HCT116 (cell line): ENCODE measurements around the gene BTBD6. TPM values are rescaled to one million over a fixed set of nuclear protein-coding genes. Genes with fewer than 3 reads are reported as not detected.

Experiments used
- ATAC-seq: fragments of 200-7000 bp; cut with Tn5 transposase; 2 replicates; pipeline ENCODE4 v1.9.1; 2020; ENCODE audit warnings: mild to moderate bottlenecking, moderate library complexity
- BruUV-seq: library from RNA; stranded (reverse); fragments of 400-500 nt; replicated peaks from 2 replicates; lab custom pipeline; 2021; lab: Mats Ljungman, UMichigan
- CTCF ChIA-PET: fragments of 300-600 bp; sonication (Branson Sonifier 250); formaldehyde crosslinking; loops from one replicate; lab custom pipeline; 2021; ENCODE audit warnings: antibody characterized with exemption; lab: Charles Lee
- POLR2A ChIA-PET: fragments of 300-600, 350-600 bp; sonication (Branson Sonifier 250); formaldehyde crosslinking; loops from one replicate; lab custom pipeline; 2021; ENCODE audit warnings: antibody characterized with exemption; lab: Charles Lee
- RAD21 ChIA-PET, 2 experiments: fragments of 300-600 bp; sonication (Branson Sonifier 250); formaldehyde crosslinking; loops; one replicate each; lab custom pipeline; 2023; ENCODE audit warnings: low total read pairs in 2 of 2; ENCODE audit not compliant: uncharacterized antibody in 2 of 2, unreplicated experiment in 2 of 2, low non-redundant PET in 1 of 2; lab: Charles Lee
- DNase-seq: peaks from one replicate; pipeline ENCODE4 v3.0.0-alpha.2; 2010; ENCODE audit warnings: low read depth, low spot score
- H2AFZ ChIP-seq: fragments of 200-600 bp; shearing (Covaris generic), sonication (generic); 2 replicates; pipeline ENCODE4 v1.6.1; 2017; ENCODE audit warnings: low read depth, mixed run types, mixed read lengths, antibody characterized with exemption, low read length; ENCODE audit not compliant: poor library complexity, severe bottlenecking
- H3K27ac ChIP-seq: 2 replicates; pipeline ENCODE4 v1.5.1; 2012; ENCODE audit warnings: low read depth, low read length
- H3K27me3 ChIP-seq: fragments of 200-600 bp; sonication (generic); 2 replicates; pipeline ENCODE4 v1.6.1; 2016; ENCODE audit warnings: mixed run types, low read length, mixed read lengths; ENCODE audit not compliant: insufficient read depth
- H3K36me3 ChIP-seq, 2 experiments: fragments of 200-500 bp in 1 of 2; fragments of 200-600 bp in 1 of 2; sonication (Bioruptor generic) in 1 of 2; sonication (generic) in 1 of 2; 2 replicates each; pipeline versions ENCODE4 v1.5.1 to v1.6.1; 2014 to 2016; ENCODE audit warnings: low read length in 2 of 2, inconsistent platforms in 1 of 2, mixed read lengths in 1 of 2, mixed run types in 1 of 2; ENCODE audit not compliant: insufficient read depth in 2 of 2, control insufficient read depth in 1 of 2
- H3K4me1 ChIP-seq, 2 experiments: fragments of 200-600 bp in 1 of 2; sonication (generic) in 1 of 2; 2 replicates each; pipeline versions ENCODE4 v1.5.1 to v1.6.1; 2012 to 2017; ENCODE audit warnings: low read length in 2 of 2, inconsistent platforms in 1 of 2, mild to moderate bottlenecking in 1 of 2, mixed read lengths in 1 of 2, mixed run types in 1 of 2, moderate library complexity in 1 of 2; ENCODE audit not compliant: insufficient read depth in 2 of 2, control insufficient read depth in 1 of 2
- H3K4me2 ChIP-seq: fragments of 200-600 bp; sonication (generic); 2 replicates; pipeline ENCODE4 v1.6.1; 2017; ENCODE audit warnings: mixed run types, low read length, mixed read lengths
- H3K4me3 ChIP-seq, 2 experiments: fragments of 200-600 bp in 1 of 2; sonication (generic) in 1 of 2; replicated peaks in 1 of 2; 2 replicates each; pipeline ENCODE4 v1.5.1; 2011 to 2016; ENCODE audit warnings: low read length in 2 of 2, control low read depth in 1 of 2, low read depth in 1 of 2, mild to moderate bottlenecking in 1 of 2, mixed read lengths in 1 of 2, mixed run types in 1 of 2
- H3K79me2 ChIP-seq: fragments of 200-600 bp; sonication (generic); 2 replicates; pipeline ENCODE4 v1.6.1; 2017; ENCODE audit warnings: mild to moderate bottlenecking, mixed run types, low read length, moderate library complexity, mixed read lengths; ENCODE audit not compliant: insufficient read depth
- H3K9ac ChIP-seq: fragments of 200-600 bp; sonication (generic); 2 replicates; pipeline ENCODE4 v1.6.1; 2016; ENCODE audit warnings: low read length, mixed read lengths
- H3K9me2 ChIP-seq: fragments of 200-600 bp; sonication (generic), shearing (Covaris generic); 2 replicates; pipeline ENCODE4 v1.6.1; 2017; ENCODE audit warnings: mixed run types, mild to moderate bottlenecking, moderate library complexity; ENCODE audit not compliant: insufficient read depth
- H3K9me3 ChIP-seq, 2 experiments: fragments of 200-500 bp in 1 of 2; fragments of 200-600 bp in 1 of 2; sonication (Bioruptor generic) in 1 of 2; sonication (generic) in 1 of 2; 2 replicates each; pipeline ENCODE4 v1.6.1; 2014 to 2017; ENCODE audit warnings: low read length in 2 of 2, mixed read lengths in 2 of 2, inconsistent platforms in 1 of 2, low read depth in 1 of 2, mild to moderate bottlenecking in 1 of 2, mixed run types in 1 of 2, moderate library complexity in 1 of 2; ENCODE audit not compliant: control insufficient read depth in 1 of 2, insufficient read depth in 1 of 2
- H4K20me1 ChIP-seq: fragments of 200-600 bp; sonication (generic), shearing (Covaris generic); 2 replicates; pipeline ENCODE4 v1.6.1; 2017; ENCODE audit warnings: mixed run types, mild to moderate bottlenecking, moderate library complexity; ENCODE audit not compliant: insufficient read depth
- CBX3 ChIP-seq: IDR thresholded peaks from 2 replicates; pipeline ENCODE4 v1.6.1; 2012; ENCODE audit warnings: low read depth
- ELF1 ChIP-seq: IDR thresholded peaks from 2 replicates; pipeline ENCODE4 v1.6.1; 2012; ENCODE audit warnings: low read depth, borderline replicate concordance
- EZH2 ChIP-seq: fragments of 200-600 bp; sonication (generic); IDR thresholded peaks from 2 replicates; pipeline ENCODE4 v1.6.1; 2017; ENCODE audit warnings: antibody characterized with exemption, mixed run types
- EZH2phosphoT487 ChIP-seq: fragments of 200-600 bp; IDR thresholded peaks from 2 replicates; pipeline ENCODE4 v1.6.1; 2018; ENCODE audit warnings: antibody characterized with exemption, borderline replicate concordance
- POLR2A ChIP-seq: IDR thresholded peaks from 2 replicates; pipeline ENCODE4 v1.7.0; 2011; ENCODE audit warnings: borderline replicate concordance; ENCODE audit not compliant: insufficient read depth, insufficient read length; ENCODE audit errors: extremely low read depth
- RAD21 ChIP-seq: IDR thresholded peaks from 2 replicates; pipeline ENCODE4 v1.6.1; 2012; ENCODE audit warnings: low read depth, mild to moderate bottlenecking
- SRF ChIP-seq: IDR thresholded peaks from 2 replicates; pipeline ENCODE4 v1.6.1; 2012; ENCODE audit warnings: low read depth
- YY1 ChIP-seq: IDR thresholded peaks from 2 replicates; pipeline ENCODE4 v1.6.1; 2011; ENCODE audit warnings: low read length, low read depth, moderate library complexity, mild to moderate bottlenecking; ENCODE audit not compliant: insufficient replicate concordance; ENCODE audit errors: extremely low read depth
- ZNF274 ChIP-seq: fragments of 200-500 bp; sonication (Bioruptor generic); IDR thresholded peaks from 2 replicates; pipeline ENCODE4 v1.6.1; 2014; ENCODE audit warnings: mild to moderate bottlenecking, low read depth, low read length, inconsistent platforms
- intact Hi-C: fragments of 100-400 bp; cut with micrococcal nuclease; formaldehyde crosslinking; loops from 2 replicates; pipeline ENCODE4 v1.10.0; 2022
- total RNA-seq: library from RNA; stranded (reverse); gene quantifications from one replicate; pipeline ENCODE4 v1.2.1, GENCODE V29; 2021; ENCODE audit not compliant: unreplicated experiment
- TF ChIP-seq, protein P1 (sequence below): IDR thresholded peaks from 2 replicates; pipeline ENCODE4 v1.6.1; 2012
- TF ChIP-seq, protein P2 (sequence below): IDR thresholded peaks from 2 replicates; pipeline ENCODE4 v1.6.1; 2012
- TF ChIP-seq, protein P3 (sequence below), 3 experiments: fragments of 200-600 bp in 1 of 3; sonication (generic) in 1 of 3; IDR thresholded peaks in 2 of 3; conservative IDR thresholded peaks in 1 of 3; 2 replicates each; pipeline ENCODE4 v1.5.1; 2012 to 2017; ENCODE audit warnings: low read depth in 2 of 3, low read length in 2 of 3, antibody characterized with exemption in 1 of 3, borderline replicate concordance in 1 of 3, control low read depth in 1 of 3, mild to moderate bottlenecking in 1 of 3, mixed read lengths in 1 of 3, mixed run types in 1 of 3, moderate library complexity in 1 of 3; ENCODE audit not compliant: insufficient read depth in 1 of 3
- TF ChIP-seq, protein P4 (sequence below): IDR thresholded peaks from 2 replicates; pipeline ENCODE4 v1.6.1; 2012; ENCODE audit warnings: low read depth

The BTBD6 gene
- total RNA-seq, 1 experiment from 2014 or later = 35.9 TPM

DNA sequence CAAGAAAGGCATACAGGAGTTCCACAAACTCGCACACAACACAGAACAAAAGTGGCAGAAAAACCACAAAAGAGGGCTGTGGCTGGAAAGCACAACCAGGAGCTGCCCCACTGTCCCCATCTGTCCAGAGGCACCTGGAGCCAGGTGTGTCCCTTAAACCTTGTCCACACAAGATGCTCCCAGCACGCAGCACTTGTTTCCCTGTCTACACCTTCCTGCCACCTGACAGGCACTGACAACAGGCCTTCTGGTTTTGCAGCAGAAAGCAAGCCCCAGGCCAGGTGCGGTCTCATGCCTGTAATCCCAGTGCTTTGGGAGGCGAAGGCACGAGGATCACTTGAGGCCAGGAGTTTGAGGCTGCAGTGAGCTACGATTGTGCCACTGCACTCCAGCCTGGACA is 3.6 kb downstream of the BTBD6 start:
- no peak overlapping the region for H2AFZ ChIP-seq
- no peak overlapping the region for H3K4me2 ChIP-seq
- peaks cover 1 to 10% of the 10 kb centered on the region in 2 experiments; a peak in 3 of 4 replicates for H3K36me3 ChIP-seq
- peaks cover 8 to 17% of the 10 kb centered on the region in 2 experiments; a peak in 3 of 4 replicates for H3K4me1 ChIP-seq
- CTCF ChIA-PET = no interaction called here
- H3K9ac ChIP-seq = no peak overlapping the region
- no peak overlapping the region for H3K27ac ChIP-seq
- no peaks in the 10 kb centered on the region for H4K20me1 ChIP-seq
- no peaks in the 10 kb centered on the region for H3K9me3 ChIP-seq
- no peak overlapping the region for H3K4me3 ChIP-seq
- BruUV-seq = no TSS peak
- no peak for DNase-seq
- ATAC-seq = no peak
- TF ChIP-seq EZH2phosphoT487 = no peak
- TF ChIP-seq ZNF274 = no peak
- no peak for TF ChIP-seq YY1
- no peak for TF ChIP-seq SRF
- TF ChIP-seq, protein P1, sequence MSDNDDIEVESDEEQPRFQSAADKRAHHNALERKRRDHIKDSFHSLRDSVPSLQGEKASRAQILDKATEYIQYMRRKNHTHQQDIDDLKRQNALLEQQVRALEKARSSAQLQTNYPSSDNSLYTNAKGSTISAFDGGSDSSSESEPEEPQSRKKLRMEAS = no peak
- TF ChIP-seq POLR2A = no peak
- TF ChIP-seq EZH2 = no peak
- TF ChIP-seq ELF1 = no peak
- TF ChIP-seq, protein P2, sequence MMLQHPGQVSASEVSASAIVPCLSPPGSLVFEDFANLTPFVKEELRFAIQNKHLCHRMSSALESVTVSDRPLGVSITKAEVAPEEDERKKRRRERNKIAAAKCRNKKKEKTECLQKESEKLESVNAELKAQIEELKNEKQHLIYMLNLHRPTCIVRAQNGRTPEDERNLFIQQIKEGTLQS = no peak
- TF ChIP-seq, protein P3, sequence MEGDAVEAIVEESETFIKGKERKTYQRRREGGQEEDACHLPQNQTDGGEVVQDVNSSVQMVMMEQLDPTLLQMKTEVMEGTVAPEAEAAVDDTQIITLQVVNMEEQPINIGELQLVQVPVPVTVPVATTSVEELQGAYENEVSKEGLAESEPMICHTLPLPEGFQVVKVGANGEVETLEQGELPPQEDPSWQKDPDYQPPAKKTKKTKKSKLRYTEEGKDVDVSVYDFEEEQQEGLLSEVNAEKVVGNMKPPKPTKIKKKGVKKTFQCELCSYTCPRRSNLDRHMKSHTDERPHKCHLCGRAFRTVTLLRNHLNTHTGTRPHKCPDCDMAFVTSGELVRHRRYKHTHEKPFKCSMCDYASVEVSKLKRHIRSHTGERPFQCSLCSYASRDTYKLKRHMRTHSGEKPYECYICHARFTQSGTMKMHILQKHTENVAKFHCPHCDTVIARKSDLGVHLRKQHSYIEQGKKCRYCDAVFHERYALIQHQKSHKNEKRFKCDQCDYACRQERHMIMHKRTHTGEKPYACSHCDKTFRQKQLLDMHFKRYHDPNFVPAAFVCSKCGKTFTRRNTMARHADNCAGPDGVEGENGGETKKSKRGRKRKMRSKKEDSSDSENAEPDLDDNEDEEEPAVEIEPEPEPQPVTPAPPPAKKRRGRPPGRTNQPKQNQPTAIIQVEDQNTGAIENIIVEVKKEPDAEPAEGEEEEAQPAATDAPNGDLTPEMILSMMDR (IDR thresholded peaks at IDR 0.05 in 2 of 3, conservative IDR thresholded peaks at IDR 0.05 in 1 of 3; ENCODE audit: borderline replicate concordance in 1 of 3, insufficient read depth in 1 of 3, low read depth in 2 of 3, low read length in 2 of 3) = no peak
- TF ChIP-seq, protein P4, sequence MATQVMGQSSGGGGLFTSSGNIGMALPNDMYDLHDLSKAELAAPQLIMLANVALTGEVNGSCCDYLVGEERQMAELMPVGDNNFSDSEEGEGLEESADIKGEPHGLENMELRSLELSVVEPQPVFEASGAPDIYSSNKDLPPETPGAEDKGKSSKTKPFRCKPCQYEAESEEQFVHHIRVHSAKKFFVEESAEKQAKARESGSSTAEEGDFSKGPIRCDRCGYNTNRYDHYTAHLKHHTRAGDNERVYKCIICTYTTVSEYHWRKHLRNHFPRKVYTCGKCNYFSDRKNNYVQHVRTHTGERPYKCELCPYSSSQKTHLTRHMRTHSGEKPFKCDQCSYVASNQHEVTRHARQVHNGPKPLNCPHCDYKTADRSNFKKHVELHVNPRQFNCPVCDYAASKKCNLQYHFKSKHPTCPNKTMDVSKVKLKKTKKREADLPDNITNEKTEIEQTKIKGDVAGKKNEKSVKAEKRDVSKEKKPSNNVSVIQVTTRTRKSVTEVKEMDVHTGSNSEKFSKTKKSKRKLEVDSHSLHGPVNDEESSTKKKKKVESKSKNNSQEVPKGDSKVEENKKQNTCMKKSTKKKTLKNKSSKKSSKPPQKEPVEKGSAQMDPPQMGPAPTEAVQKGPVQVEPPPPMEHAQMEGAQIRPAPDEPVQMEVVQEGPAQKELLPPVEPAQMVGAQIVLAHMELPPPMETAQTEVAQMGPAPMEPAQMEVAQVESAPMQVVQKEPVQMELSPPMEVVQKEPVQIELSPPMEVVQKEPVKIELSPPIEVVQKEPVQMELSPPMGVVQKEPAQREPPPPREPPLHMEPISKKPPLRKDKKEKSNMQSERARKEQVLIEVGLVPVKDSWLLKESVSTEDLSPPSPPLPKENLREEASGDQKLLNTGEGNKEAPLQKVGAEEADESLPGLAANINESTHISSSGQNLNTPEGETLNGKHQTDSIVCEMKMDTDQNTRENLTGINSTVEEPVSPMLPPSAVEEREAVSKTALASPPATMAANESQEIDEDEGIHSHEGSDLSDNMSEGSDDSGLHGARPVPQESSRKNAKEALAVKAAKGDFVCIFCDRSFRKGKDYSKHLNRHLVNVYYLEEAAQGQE = no peak
- TF ChIP-seq RAD21 = no peak
- TF ChIP-seq CBX3 = no peak
- TF ChIP-seq, all 23 proteins: peak for 0
- intact Hi-C loops = no loop called here
- POLR2A ChIA-PET = no interaction called here
- Histone ChIP-seq H3K27me3 (no peaks in the 10 kb centered on the region), H3K79me2 (peaks cover 33% of the 10 kb centered on the region), H3K9me2 (no peaks in the 10 kb centered on the region)
- RAD21 ChIA-PET = no interaction called here
